Natural killer cell (primary cell): ENCODE measurements around the gene LRRC27. TPM values are rescaled to one million over a fixed set of nuclear protein-coding genes. Genes with fewer than 3 reads are reported as not detected.
A peak's percentile ranks its signal among the peaks of the same experiment; 100 is the strongest.

Experiments
- ATAC-seq, 3 donors: fragments of 150-1000 bp in 2 of 3; fragments of 200-7000 bp in 1 of 3; cut with Tn5 transposase; 1 replicate in 1 of 3; 2 replicates in 2 of 3; pipeline ENCODE4 v1.10.0; 2021; ENCODE audit warnings: mild to moderate bottlenecking in 2 of 3, moderate library complexity in 2 of 3
- DNase-seq, 2 donors: peaks; one replicate each; pipeline versions ENCODE4 v3.0.0 to v3.0.0-alpha.2; 2013 to 2021; ENCODE audit warnings: mixed read lengths in 1 of 2
- H3K27ac ChIP-seq: one replicate; pipeline ENCODE4 v1.5.1; 2013; ENCODE audit warnings: mild to moderate bottlenecking, low read length
- H3K27me3 ChIP-seq: one replicate; pipeline ENCODE4 v1.6.1; 2013; ENCODE audit warnings: low read length; ENCODE audit not compliant: control insufficient read depth, insufficient read depth
- H3K36me3 ChIP-seq: one replicate; pipeline ENCODE4 v1.6.1; 2013; ENCODE audit warnings: low read length; ENCODE audit not compliant: control insufficient read depth, insufficient read depth
- H3K4me1 ChIP-seq: one replicate; pipeline ENCODE4 v1.6.1; 2013; ENCODE audit warnings: low read length; ENCODE audit not compliant: control insufficient read depth, insufficient read depth
- H3K4me3 ChIP-seq: one replicate; pipeline ENCODE4 v1.5.1; 2013; ENCODE audit warnings: low read length
- H3K9me3 ChIP-seq: one replicate; pipeline ENCODE4 v1.6.1; 2013; ENCODE audit warnings: low read length; ENCODE audit not compliant: control insufficient read depth, insufficient read depth
- H3K27ac Mint-ChIP-seq, 2 donors: one replicate each; pipeline ENCODE4 v1.8.0; 2022; ENCODE audit warnings: mild to moderate bottlenecking in 2 of 2, mixed read lengths in 2 of 2, moderate library complexity in 1 of 2
- H3K27me3 Mint-ChIP-seq, 2 donors: one replicate each; pipeline ENCODE4 v1.8.0; 2022; ENCODE audit warnings: low read depth in 2 of 2, mixed read lengths in 2 of 2
- H3K36me3 Mint-ChIP-seq: one replicate; pipeline ENCODE4 v1.8.0; 2022; ENCODE audit warnings: mixed read lengths
- H3K4me1 Mint-ChIP-seq, 2 donors: one replicate each; pipeline ENCODE4 v1.8.0; 2022; ENCODE audit warnings: mixed read lengths in 2 of 2
- H3K4me3 Mint-ChIP-seq: one replicate; pipeline ENCODE4 v1.8.0; 2022; ENCODE audit warnings: mild to moderate bottlenecking, moderate library complexity, mixed read lengths
- H3K9me3 Mint-ChIP-seq, 2 donors: one replicate each; pipeline ENCODE4 v1.8.0; 2022; ENCODE audit warnings: mixed read lengths in 2 of 2
- CTCF ChIP-seq: fragments of 200-600 bp; IDR thresholded peaks from one replicate; pipeline ENCODE4 v1.8.0; 2022; ENCODE audit warnings: antibody characterized with exemption
- WGBS: methylation state at CpG from one replicate; pipeline ENCODE4 v1.1.7; 2013; ENCODE audit warnings: missing lambda C conversion rate; ENCODE audit not compliant: insufficient coverage; 5-methylcytosine and 5-hydroxymethylcytosine counted together
- intact Hi-C: fragments of 100-400 bp; cut with micrococcal nuclease; formaldehyde crosslinking; loops from one replicate; pipeline ENCODE4 v1.14.2; 2022
- total RNA-seq, 4 donors: library from RNA; stranded (reverse); fragments of 120-200 nt in 1 of 4; gene quantifications; one replicate each; pipeline versions ENCODE4 v1.2.3 to v1.2.4, GENCODE V29; 2013 to 2022

LRRC27 gene
- total RNA-seq: 10 to 100 TPM in 1 of 3 donors, 1 to 10 TPM in 2; 8.1 to 22.5 (median 9.9) TPM
- 15.5 TPM for total RNA-seq (2013)

GRCh38 chr10:132331601-132332432 lies at the start of gene LRRC27:
LRRC27 (plus strand) TSS chr10:132332193; CDS start chr10:132333525, 1,332 bp downstream.
- under 1% methylated on average over 78 of the region's 89 CpGs for WGBS
- intact Hi-C loops: loop anchor here (1.0 kb wide), 1 partner anchor 25 kb away; the partner anchor contains the start of gene STK32C
- peaks cover 54% of the 10 kb centered on the region for H3K4me1 ChIP-seq
- no peaks in the 10 kb centered on the region for H3K27me3 ChIP-seq
- peak within 1 kb of the TSS; percentile 73 to 96 for H3K27ac Mint-ChIP-seq
- peak within 1 kb of the TSS; percentile 82 for H3K4me3 ChIP-seq
- no peaks in the 10 kb centered on the region for H3K9me3 Mint-ChIP-seq
- no peaks in the 10 kb centered on the region for H3K36me3 ChIP-seq
- peaks cover 65 to 81% of the 10 kb centered on the region in 2 donors for H3K4me1 Mint-ChIP-seq
- H3K27ac ChIP-seq: peak within 1 kb of the TSS; percentile 87
- H3K4me3 Mint-ChIP-seq: peak within 1 kb of the TSS; percentile 91
- no peaks in the 10 kb centered on the region for H3K36me3 Mint-ChIP-seq
- no peak for TF ChIP-seq CTCF
- H3K27me3 Mint-ChIP-seq: peaks cover 0 to 2% of the 10 kb centered on the region in 2 donors
- DNase-seq (peak; percentile 100), ATAC-seq (peak; percentile 73 to 89 (median 73))
- no peaks in the 10 kb centered on the region for H3K9me3 ChIP-seq

- Histone ChIP-seq H3K27me3 (no peaks in the 10 kb centered on the region), H3K4me3 (no peak overlapping the region), H3K9me3 (no peaks in the 10 kb centered on the region), H3K4me1 (no peaks in the 10 kb centered on the region), H3K27ac (no peak overlapping the region), H3K36me3 (no peaks in the 10 kb centered on the region)
- Mint-ChIP-seq H3K36me3 (no peaks in the 10 kb centered on the region), H3K27me3 (no peaks in the 10 kb centered on the region), H3K9me3 (no peaks in the 10 kb centered on the region), H3K4me3 (no peak overlapping the region), H3K4me1 (peaks cover 12 to 23% of the 10 kb centered on the region in 2 donors), H3K27ac (no peak overlapping the region)
- ATAC-seq (no peak), DNase-seq (no peak)
- WGBS: 89% methylated on average over 36 of the region's 36 CpGs
- intact Hi-C loops: no loop called here
- no peak for TF ChIP-seq CTCF
Measured at GRCh38 chr10:132282667-132283603, 49.1 kb upstream of the LRRC27 start.

GRCh38 chr10:132283604-132284382 lies 48.2 kb upstream of the LRRC27 start:
- no peaks in the 10 kb centered on the region for H3K9me3 Mint-ChIP-seq

More at GRCh38 chr10:132283604-132284382, 48.2 kb upstream of the LRRC27 start:
- Mint-ChIP-seq H3K4me3 (no peak overlapping the region), H3K27ac (no peak overlapping the region), H3K36me3 (no peaks in the 10 kb centered on the region), H3K4me1 (peaks cover 14 to 23% of the 10 kb centered on the region in 2 donors), H3K27me3 (no peaks in the 10 kb centered on the region)
- ATAC-seq (no peak), DNase-seq (no peak)
- Histone ChIP-seq H3K36me3 (no peaks in the 10 kb centered on the region), H3K27me3 (no peaks in the 10 kb centered on the region), H3K27ac (no peak overlapping the region), H3K4me1 (no peaks in the 10 kb centered on the region), H3K9me3 (no peaks in the 10 kb centered on the region), H3K4me3 (no peak overlapping the region)
- intact Hi-C loops: no loop called here
- 82% methylated on average over 23 of the region's 24 CpGs for WGBS
- no peak for TF ChIP-seq CTCF
